ENCODE data around the gene MAP3K3.

The MAP3K3 gene

GRCh38 chr17:63701868-63702720, 79.9 kb downstream of the MAP3K3 start:
- TF ChIP-seq CTCF (IDR thresholded peaks at IDR 0.05), result no peak

- TF ChIP-seq CTCF (IDR thresholded peaks at IDR 0.05), result no peak
These were observed 80.5 kb downstream of the MAP3K3 start for GRCh38 chr17:63702721-63703015.

GRCh38 chr17:63703029-63703428, 80.8 kb downstream of the MAP3K3 start:
- TF ChIP-seq CTCF (IDR thresholded peaks at IDR 0.05), result no peak

- no peak for TF ChIP-seq CTCF (IDR thresholded peaks at IDR 0.05)
These were observed 81.5 kb downstream of the MAP3K3 start for GRCh38 chr17:63703556-63704258.

- no peak for TF ChIP-seq CTCF (IDR thresholded peaks at IDR 0.05)
These were observed 82.0 kb downstream of the MAP3K3 start for GRCh38 chr17:63704259-63704576.

GRCh38 chr17:63704836-63705235, 82.6 kb downstream of the MAP3K3 start:
- TF ChIP-seq CTCF (IDR thresholded peaks at IDR 0.05), result no peak

GRCh38 chr17:63705657-63706056, 83.4 kb downstream of the MAP3K3 start:
- no peak for TF ChIP-seq CTCF (IDR thresholded peaks at IDR 0.05)
